Esophagus muscularis mucosa (tissue), 4 donors: Measurements from ENCODE around the gene CDC5L. TPM values are rescaled to one million over a fixed set of nuclear protein-coding genes. Genes with fewer than 3 reads are reported as not detected.

Experiments used
- DNase-seq: peaks from one replicate; pipeline ENCODE4 v3.0.0-alpha.2; 2017; ENCODE audit errors: extremely low spot score
- H3K27ac ChIP-seq, 4 donors: fragments of 200-600 bp; sonication (generic); replicated peaks in 1 of 4; 1 replicate in 3 of 4; 2 replicates in 1 of 4; pipeline ENCODE4 v1.5.1; 2016 to 2019; ENCODE audit warnings: mild to moderate bottlenecking in 1 of 4
- H3K27me3 ChIP-seq, 4 donors: fragments of 200-600 bp; sonication (generic); one replicate each; pipeline versions ENCODE4 v1.5.1 to v1.6.0; 2016 to 2019
- H3K36me3 ChIP-seq, 4 donors: fragments of 200-600 bp; sonication (generic); one replicate each; pipeline ENCODE4 v1.5.1; 2016 to 2019
- H3K4me1 ChIP-seq, 4 donors: fragments of 200-600 bp; sonication (generic); one replicate each; pipeline ENCODE4 v1.5.1; 2016 to 2019
- H3K4me3 ChIP-seq, 4 donors: fragments of 200-600 bp; sonication (generic); 1 replicate in 2 of 4; 2 replicates in 2 of 4; pipeline ENCODE4 v1.5.1; 2016 to 2019; ENCODE audit warnings: mild to moderate bottlenecking in 4 of 4, moderate library complexity in 1 of 4
- H3K9me3 ChIP-seq, 4 donors: fragments of 200-600 bp; sonication (generic); 1 replicate in 3 of 4; 2 replicates in 1 of 4; pipeline ENCODE4 v1.5.1; 2016 to 2019
- EP300 ChIP-seq: sonication (generic); formaldehyde crosslinking; IDR thresholded peaks from one replicate; pipeline ENCODE4 v1.6.1; 2017; ENCODE audit warnings: antibody characterized with exemption
- POLR2A ChIP-seq: fragments of 450-650 bp; IDR thresholded peaks from one replicate; pipeline ENCODE4 v1.6.1; 2017; ENCODE audit warnings: antibody characterized with exemption, moderate library complexity, mild to moderate bottlenecking, low read depth
- POLR2AphosphoS5 ChIP-seq, 2 donors: sonication (generic); formaldehyde crosslinking; IDR thresholded peaks; one replicate each; pipeline ENCODE4 v1.6.1; 2017; ENCODE audit warnings: antibody characterized with exemption in 2 of 2
- WGBS: methylation state at CpG from one replicate; pipeline ENCODE4 v1.1.5; 2018; 5-methylcytosine and 5-hydroxymethylcytosine counted together
- intact Hi-C: fragments of 100-400 bp; cut with DNase I; formaldehyde crosslinking; loops from one replicate; pipeline ENCODE4 v1.15.1; 2023
- total RNA-seq, 4 donors: library from RNA; depleted of rRNA; stranded (reverse); fragments of >200 nt; gene quantifications; one replicate each; pipeline versions ENCODE4 v1.1.0 to v1.2.1, GENCODE V29; 2016
- TF ChIP-seq, protein P1 (sequence below), 3 experiments: fragments of 200-600 bp in 2 of 3; fragments of 450-650 bp in 1 of 3; sonication (generic) in 2 of 3; IDR thresholded peaks; one replicate each; pipeline ENCODE4 v1.5.1; 2017 to 2019; ENCODE audit warnings: antibody characterized with exemption in 3 of 3, mild to moderate bottlenecking in 2 of 3, moderate library complexity in 1 of 3

The CDC5L gene
- total RNA-seq, 4 donors from 2014 or later = 18.4 to 25.4 (median 21.9) TPM

DNA sequence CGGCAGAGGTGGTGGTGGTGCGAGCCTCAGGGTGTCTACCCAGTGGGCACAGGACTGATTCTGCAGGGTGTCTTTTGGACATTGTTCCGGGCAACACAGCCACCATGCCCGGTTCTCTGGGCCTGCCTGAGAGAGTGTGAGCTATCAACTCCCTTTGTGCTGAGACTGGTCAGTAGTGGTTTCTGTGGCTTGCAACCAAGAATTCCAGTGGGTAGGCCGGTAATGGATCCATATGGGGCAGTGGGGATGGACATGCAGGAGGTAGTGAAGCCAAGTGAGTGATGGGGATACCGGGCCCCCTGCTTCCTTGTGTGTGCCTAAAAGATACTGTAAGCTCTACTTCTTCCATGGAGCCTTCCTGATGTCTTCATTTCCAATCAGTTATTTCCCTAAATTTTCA is 71.0 kb downstream of the CDC5L start:
- DNase-seq = no peak
- Histone ChIP-seq H3K27me3 (peaks cover 0 to 5% (median 0%) of the 10 kb centered on the region in 4 donors), H3K4me1 (peaks cover 5 to 10% (median 9%) of the 10 kb centered on the region in 4 donors), H3K27ac (no peak overlapping the region), H3K9me3 (no peaks in the 10 kb centered on the region), H3K36me3 (no peaks in the 10 kb centered on the region), H3K4me3 (no peak overlapping the region)
- WGBS = 90% methylated on average over 2 of the region's 6 CpGs
- intact Hi-C loops = no loop called here
- TF ChIP-seq EP300 (no peak), POLR2A (no peak), POLR2AphosphoS5 (IDR thresholded peaks at IDR 0.05) (no peak)
- TF ChIP-seq, protein P1, sequence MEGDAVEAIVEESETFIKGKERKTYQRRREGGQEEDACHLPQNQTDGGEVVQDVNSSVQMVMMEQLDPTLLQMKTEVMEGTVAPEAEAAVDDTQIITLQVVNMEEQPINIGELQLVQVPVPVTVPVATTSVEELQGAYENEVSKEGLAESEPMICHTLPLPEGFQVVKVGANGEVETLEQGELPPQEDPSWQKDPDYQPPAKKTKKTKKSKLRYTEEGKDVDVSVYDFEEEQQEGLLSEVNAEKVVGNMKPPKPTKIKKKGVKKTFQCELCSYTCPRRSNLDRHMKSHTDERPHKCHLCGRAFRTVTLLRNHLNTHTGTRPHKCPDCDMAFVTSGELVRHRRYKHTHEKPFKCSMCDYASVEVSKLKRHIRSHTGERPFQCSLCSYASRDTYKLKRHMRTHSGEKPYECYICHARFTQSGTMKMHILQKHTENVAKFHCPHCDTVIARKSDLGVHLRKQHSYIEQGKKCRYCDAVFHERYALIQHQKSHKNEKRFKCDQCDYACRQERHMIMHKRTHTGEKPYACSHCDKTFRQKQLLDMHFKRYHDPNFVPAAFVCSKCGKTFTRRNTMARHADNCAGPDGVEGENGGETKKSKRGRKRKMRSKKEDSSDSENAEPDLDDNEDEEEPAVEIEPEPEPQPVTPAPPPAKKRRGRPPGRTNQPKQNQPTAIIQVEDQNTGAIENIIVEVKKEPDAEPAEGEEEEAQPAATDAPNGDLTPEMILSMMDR (IDR thresholded peaks at IDR 0.05) = no peak

DNA sequence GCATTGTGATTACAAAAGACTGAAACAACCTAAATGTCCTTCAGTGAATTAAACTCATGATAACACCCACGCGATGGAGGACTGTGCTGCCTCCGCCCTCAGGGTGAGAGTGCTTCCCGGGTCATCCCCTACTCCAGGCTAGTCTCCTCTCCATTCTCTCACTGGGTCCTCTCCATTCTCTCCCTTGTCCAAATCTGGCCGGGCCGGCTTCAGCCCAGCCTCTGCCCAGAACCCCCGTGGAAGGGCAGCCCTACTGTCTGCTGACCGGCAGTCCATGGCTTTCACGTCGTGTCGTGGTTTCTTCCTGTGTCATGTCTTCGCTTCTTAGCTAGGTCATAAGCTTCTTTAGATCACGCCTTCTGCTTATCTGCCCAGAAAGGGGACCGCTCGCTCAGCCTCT is 74.8 kb downstream of the CDC5L start:
- WGBS = 92% methylated on average over 15 of the region's 15 CpGs

DNA sequence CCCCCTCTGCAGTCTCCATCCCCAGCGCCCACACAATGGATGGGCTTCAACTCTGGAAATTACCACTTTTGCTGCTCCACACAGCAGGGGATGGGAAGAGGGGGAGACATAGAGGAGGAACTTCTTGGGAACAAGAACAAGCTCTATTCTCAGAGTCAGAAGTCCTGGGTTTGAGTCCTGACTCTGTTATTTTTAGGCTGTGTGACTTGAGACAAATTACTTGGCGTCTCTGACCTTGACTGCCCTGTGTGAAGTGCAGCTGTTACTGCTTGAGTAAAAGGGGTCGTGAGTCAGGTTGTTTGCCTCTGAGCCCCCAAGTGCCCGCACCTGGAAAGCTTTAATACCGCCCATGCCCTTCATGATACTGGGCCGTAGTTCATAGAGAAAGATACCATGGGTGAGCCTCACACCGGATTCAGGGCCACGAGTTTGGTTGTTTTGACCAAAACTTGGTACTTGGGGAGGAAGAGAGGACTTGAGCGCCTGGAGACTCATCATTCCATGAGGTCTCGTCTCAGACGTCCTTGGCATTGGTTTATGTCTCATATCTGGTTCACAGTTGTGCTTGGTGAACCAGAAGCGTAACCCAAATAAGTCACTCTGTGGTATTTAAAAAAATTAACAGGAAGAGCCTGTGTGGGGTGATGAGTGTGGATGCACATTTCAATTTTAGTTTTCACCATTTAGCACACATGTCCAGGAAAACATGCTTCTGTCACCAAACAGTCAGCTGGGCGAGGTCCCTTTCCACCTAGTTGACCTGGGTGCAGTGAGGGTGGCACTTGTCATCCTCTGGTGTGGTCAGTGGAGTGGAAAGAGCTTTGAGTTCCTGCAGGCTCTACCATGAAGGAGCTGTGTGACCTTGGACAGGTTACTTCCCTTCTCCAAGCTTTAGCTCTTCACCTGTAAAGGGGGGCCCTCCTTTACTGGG is 75.6 kb downstream of the CDC5L start:
- 94% methylated on average over 3 of the region's 13 CpGs for WGBS
- TF ChIP-seq EP300 = no peak
- TF ChIP-seq POLR2A = no peak
- TF ChIP-seq, protein P1 (IDR thresholded peaks at IDR 0.05) = no peak
- no peak for TF ChIP-seq POLR2AphosphoS5 (IDR thresholded peaks at IDR 0.05)

More for the DNA sequence above, 74.8 kb downstream of the CDC5L start:
- intact Hi-C loops = no loop called here
- Histone ChIP-seq H3K27me3 (peaks cover 0 to 10% (median 0%) of the 10 kb centered on the region in 4 donors), H3K36me3 (no peaks in the 10 kb centered on the region), H3K9me3 (no peaks in the 10 kb centered on the region), H3K4me3 (no peak overlapping the region), H3K4me1 (no peaks in the 10 kb centered on the region), H3K27ac (no peak overlapping the region)
- TF ChIP-seq POLR2AphosphoS5 (IDR thresholded peaks at IDR 0.05) (no peak), POLR2A (no peak)
- DNase-seq = no peak

DNA sequence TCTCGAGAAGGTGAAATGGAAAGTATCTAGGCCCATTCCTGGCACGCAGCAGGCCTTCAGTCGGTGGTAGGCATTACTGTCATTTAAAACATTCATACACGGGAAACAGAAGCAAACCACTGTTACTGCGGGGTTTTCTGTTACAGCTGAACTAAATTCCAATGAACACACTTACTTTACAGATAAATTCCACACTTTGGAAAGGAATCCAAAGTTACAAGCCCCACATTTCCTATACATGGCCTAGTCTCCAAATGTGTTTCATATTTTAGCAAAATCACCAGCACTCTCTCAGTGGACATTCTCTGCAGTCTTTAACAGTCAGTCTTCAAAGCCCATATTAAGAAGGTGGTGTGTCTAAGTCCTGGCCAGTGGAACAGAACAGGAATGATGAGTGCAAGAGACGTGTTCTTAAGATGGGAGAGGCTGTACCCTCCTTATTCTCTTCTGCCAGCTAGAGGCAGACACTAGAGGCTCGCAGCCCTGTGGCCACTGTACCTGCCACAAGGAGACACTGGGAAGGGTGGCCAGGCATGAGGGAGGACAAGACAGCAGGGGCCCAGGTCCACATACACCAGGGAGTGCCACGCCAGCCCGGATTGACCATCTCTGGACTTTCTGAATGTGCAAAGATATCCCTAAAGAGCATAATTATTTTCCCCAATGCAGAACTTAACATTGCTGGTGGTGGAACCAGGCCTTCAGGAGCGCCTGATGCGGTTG is 76.4 kb downstream of the CDC5L start:
- no peak for TF ChIP-seq POLR2A
- TF ChIP-seq EP300 = no peak
- no peak for TF ChIP-seq POLR2AphosphoS5 (IDR thresholded peaks at IDR 0.05)
- TF ChIP-seq, protein P1 (IDR thresholded peaks at IDR 0.05) = no peak
- H3K4me3 ChIP-seq = no peak overlapping the region
- H3K36me3 ChIP-seq = no peaks in the 10 kb centered on the region
- H3K9me3 ChIP-seq = no peaks in the 10 kb centered on the region
- WGBS = 94% methylated on average over 11 of the region's 11 CpGs
- no peak overlapping the region for H3K27ac ChIP-seq
- intact Hi-C loops = no loop called here
- peaks cover 0 to 19% (median 0%) of the 10 kb centered on the region in 4 donors for H3K27me3 ChIP-seq
- H3K4me1 ChIP-seq = no peaks in the 10 kb centered on the region
- DNase-seq = peak; percentile 91

More for the DNA sequence above, 75.6 kb downstream of the CDC5L start:
- H3K4me3 ChIP-seq = no peak overlapping the region
- H3K4me1 ChIP-seq = no peaks in the 10 kb centered on the region
- no peaks in the 10 kb centered on the region for H3K36me3 ChIP-seq
- intact Hi-C loops = no loop called here
- H3K27me3 ChIP-seq = peaks cover 0 to 17% (median 0%) of the 10 kb centered on the region in 4 donors
- H3K27ac ChIP-seq = no peak overlapping the region
- H3K9me3 ChIP-seq = no peaks in the 10 kb centered on the region
- DNase-seq = no peak
